ENCODE measurements around the gene SYS1. TPM values are rescaled to one million over a fixed set of nuclear protein-coding genes. Genes with fewer than 3 reads are reported as not detected.
A peak's percentile ranks its signal among the peaks of the same experiment; 100 is the strongest.

SYS1 gene
- total RNA-seq, 3 donors from 2014 or later, result 30.8 to 56.3 (median 47.3) TPM

DNA sequence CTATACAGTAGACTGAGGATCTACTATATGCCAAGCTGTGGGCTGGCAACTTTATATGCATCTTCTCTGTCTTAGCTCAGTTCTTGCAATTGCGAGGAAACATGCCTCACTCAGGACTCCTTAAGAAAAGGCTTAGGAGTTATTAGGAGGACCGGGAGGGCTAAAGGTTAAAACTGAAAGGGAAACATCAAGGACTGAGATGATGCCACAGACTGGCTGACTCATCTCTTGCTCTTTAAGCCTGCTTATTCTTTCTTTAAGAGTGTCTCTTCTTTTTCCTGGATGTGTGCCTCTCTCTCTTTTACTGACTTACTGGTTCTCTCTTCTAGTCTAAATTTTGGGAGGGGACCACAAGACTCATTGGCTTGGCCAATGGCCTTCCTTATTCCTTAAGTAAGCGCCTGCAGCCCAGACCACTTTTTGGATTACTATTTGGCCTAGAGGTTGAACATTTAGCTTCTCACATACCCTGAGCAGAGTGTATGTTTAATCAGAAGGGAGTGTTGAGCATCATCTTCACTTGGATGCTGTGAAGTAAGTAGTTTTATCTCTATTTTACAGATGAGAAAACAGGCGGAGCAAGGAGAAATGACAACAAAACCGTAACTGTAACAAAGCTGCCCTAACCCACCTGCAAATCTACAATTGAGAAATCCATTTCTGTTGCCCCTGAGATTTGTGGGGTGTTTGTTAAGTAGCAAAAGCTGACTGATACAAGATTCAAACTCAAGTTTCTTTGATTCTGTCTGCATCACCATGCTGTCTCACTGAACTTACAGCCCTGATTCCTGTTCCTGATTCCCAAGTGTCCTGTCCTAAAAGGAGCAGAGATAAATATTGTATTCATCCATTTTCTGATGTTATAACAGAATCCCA is 7.5 kb upstream of the SYS1 start:
- peak overlapping the region; percentile 6 to 30 for H3K27ac ChIP-seq
- H3K4me1 ChIP-seq, result peaks cover 5 to 23% of the 10 kb centered on the region in 2 donors
- intact Hi-C loops (cut with DNase I; ENCODE audit: low total_unique reads), result no loop called here

DNA sequence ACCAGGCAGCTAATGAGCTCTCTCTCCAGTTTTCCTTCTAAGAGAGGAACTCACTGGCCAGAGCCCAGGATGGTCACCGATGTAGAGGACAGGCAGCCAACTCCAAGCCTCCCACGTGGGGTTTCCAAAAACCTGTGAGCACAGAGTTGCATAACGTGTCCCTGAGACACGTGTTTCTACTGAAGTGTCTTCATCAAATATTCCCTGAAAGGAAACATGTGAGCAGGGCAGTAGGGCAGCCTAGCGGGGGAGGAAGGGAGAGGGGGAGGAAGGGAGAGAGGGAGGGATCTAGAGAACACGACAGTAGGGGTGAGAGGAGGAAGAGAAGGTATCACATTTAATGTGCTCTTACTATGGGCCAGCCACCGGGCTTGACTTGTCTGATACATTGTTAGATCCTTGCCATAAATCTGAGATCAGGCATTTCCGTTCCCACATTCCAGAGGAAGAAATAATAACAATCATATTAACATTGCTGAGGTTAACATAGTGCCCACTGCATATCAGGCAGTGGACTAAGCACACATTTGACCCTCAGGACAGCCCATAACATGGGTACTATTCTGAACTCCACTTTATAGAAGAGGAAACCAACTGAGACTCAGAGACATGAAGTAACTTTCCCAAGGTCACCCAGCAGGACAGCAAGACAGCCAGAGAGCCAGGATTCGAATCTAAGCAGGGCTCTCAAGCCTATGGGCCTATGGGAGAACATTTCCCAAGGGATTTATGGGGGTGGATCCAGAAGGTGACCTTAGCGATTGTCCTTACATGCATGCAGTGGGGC is 4.5 kb upstream of the SYS1 start:
- Histone ChIP-seq H3K27ac (peak overlapping the region; percentile 97), H3K4me3 (peak overlapping the region in 2 of 3 donors; percentile 0 to 45), H3K27me3 (no peaks in the 10 kb centered on the region), H3K4me1 (peaks cover 5 to 30% of the 10 kb centered on the region in 2 donors), H3K9me3 (no peaks in the 10 kb centered on the region), H3K36me3 (no peaks in the 10 kb centered on the region)
- peak; percentile 81 to 97 for DNase-seq (ENCODE audit: low spot score in 2 of 2)
- intact Hi-C loops (cut with DNase I; ENCODE audit: low total_unique reads), result no loop called here
- TF ChIP-seq CTCF (IDR thresholded peaks at IDR 0.05), result peak in 1 of 3 donors; percentile 7
- TF ChIP-seq POLR2A (IDR thresholded peaks at IDR 0.05), result peak; percentile 10
- TF ChIP-seq POLR2AphosphoS5 (IDR thresholded peaks at IDR 0.05), result peak; percentile 89 to 95 (median 91)

More for the DNA sequence above, 7.5 kb upstream of the SYS1 start:
- Histone ChIP-seq H3K36me3 (no peaks in the 10 kb centered on the region), H3K27me3 (no peaks in the 10 kb centered on the region), H3K4me3 (no peak overlapping the region), H3K9me3 (no peaks in the 10 kb centered on the region)
- DNase-seq (ENCODE audit: low spot score in 2 of 2), result no peak
- TF ChIP-seq POLR2A (IDR thresholded peaks at IDR 0.05) (no peak), CTCF (IDR thresholded peaks at IDR 0.05) (no peak), POLR2AphosphoS5 (IDR thresholded peaks at IDR 0.05) (no peak)

- Histone ChIP-seq H3K9me3 (no peaks in the 10 kb centered on the region), H3K4me1 (peaks cover 5 to 33% of the 10 kb centered on the region in 2 donors), H3K36me3 (no peaks in the 10 kb centered on the region), H3K4me3 (peak overlapping the region in 1 of 3 donors; percentile 45), H3K27ac (peak overlapping the region; percentile 97), H3K27me3 (no peaks in the 10 kb centered on the region)
- peak; percentile 77 to 93 (median 89) for TF ChIP-seq POLR2AphosphoS5 (IDR thresholded peaks at IDR 0.05)
- TF ChIP-seq POLR2A (IDR thresholded peaks at IDR 0.05), result no peak
- DNase-seq (ENCODE audit: low spot score in 2 of 2), result peak in 1 of 2 donors; percentile 95
- intact Hi-C loops (cut with DNase I; ENCODE audit: low total_unique reads), result no loop called here
These were observed 3.9 kb upstream of the SYS1 start for GRCh38 chr20:45359069-45359405.

- H3K4me1 ChIP-seq, result peaks cover 5 to 35% of the 10 kb centered on the region in 2 donors
- DNase-seq (ENCODE audit: low spot score in 2 of 2), result peak in 1 of 2 donors; percentile 90
- peak overlapping the region; percentile 97 for H3K27ac ChIP-seq
- TF ChIP-seq CTCF (IDR thresholded peaks at IDR 0.05) (no peak), POLR2AphosphoS5 (IDR thresholded peaks at IDR 0.05) (peak in 1 of 3 donors; percentile 9), POLR2A (IDR thresholded peaks at IDR 0.05) (no peak)
- peak overlapping the region in 1 of 3 donors; percentile 15 for H3K4me3 ChIP-seq
- no peaks in the 10 kb centered on the region for H3K9me3 ChIP-seq
- H3K36me3 ChIP-seq, result no peaks in the 10 kb centered on the region
- intact Hi-C loops (cut with DNase I; ENCODE audit: low total_unique reads), result no loop called here
- H3K27me3 ChIP-seq, result no peaks in the 10 kb centered on the region
These were observed 3.4 kb upstream of the SYS1 start for GRCh38 chr20:45359406-45360148.

GRCh38 chr20:45361793-45362192 is 1.2 kb upstream of the SYS1 start:
- peak overlapping the region; percentile 13 to 97 for H3K27ac ChIP-seq
- H3K9me3 ChIP-seq, result no peaks in the 10 kb centered on the region
- H3K36me3 ChIP-seq, result peaks cover 5% of the 10 kb centered on the region
- DNase-seq (ENCODE audit: low spot score in 2 of 2), result no peak
- no peaks in the 10 kb centered on the region for H3K27me3 ChIP-seq
- intact Hi-C loops (cut with DNase I; ENCODE audit: low total_unique reads), result no loop called here
- H3K4me3 ChIP-seq, result no peak overlapping the region
- TF ChIP-seq POLR2AphosphoS5 (IDR thresholded peaks at IDR 0.05), result peak in 1 of 3 donors; percentile 26
- no peak for TF ChIP-seq POLR2A (IDR thresholded peaks at IDR 0.05)
- TF ChIP-seq CTCF (IDR thresholded peaks at IDR 0.05), result no peak
- peaks cover 5 to 35% of the 10 kb centered on the region in 2 donors for H3K4me1 ChIP-seq

All from breast epithelium (tissue), 4 donors.